HG03460 (cell line): ENCODE measurements around the gene TRIM2.

Experiments
- ATAC-seq: cut with Tn5 transposase; IDR thresholded peaks from one replicate; pipeline ENCODE4 v1.9.1; 2021; ENCODE audit not compliant: unreplicated experiment

TRIM2 gene

GRCh38 chr4:153221783-153222706 is 17.8 kb downstream of the TRIM2 start:
- peak; percentile 34 for ATAC-seq

DNA sequence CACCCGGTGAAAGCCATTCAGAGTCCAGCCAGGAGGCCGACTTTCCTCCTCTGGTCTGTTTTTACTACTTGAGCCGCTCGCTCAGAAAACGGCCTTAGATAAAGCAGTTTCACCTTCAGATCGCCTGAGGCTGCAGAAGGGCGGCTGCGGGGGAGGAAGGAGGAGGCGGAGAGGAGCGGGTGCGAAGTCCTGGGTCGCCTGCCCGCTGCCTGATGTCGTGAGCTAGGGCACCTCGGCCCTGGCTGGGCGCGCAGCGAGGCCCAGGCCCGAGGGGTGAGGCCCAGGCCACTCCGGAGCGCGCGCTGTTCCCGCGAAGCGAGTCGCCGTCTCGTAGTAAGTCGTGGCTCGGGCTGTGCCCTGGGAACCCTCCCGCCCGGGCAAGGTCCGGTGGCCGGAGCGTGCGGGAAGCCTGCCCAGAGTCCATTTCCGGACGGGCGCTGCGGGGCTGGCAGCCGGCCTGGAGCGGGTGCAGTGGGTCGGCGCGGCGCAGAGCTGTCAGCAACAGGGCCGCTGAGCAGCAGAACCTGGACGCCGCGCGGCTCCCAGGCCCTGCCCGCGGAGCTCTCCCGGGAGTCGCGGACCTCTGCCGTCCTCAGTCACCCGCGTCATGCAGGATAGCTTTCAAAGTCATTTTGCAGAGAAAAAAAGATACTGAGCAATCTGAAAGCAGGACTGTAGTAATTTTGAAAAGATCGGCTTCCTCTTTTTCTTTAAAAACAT is 18.6 kb downstream of the TRIM2 start:
- peak; percentile 53 for ATAC-seq

GRCh38 chr4:153223427-153223801 is 19.2 kb downstream of the TRIM2 start:
- no peak for ATAC-seq

GRCh38 chr4:153223930-153224329 is 19.7 kb downstream of the TRIM2 start:
- ATAC-seq = no peak

- no peak for ATAC-seq
Measured at GRCh38 chr4:153224474-153224873, 20.2 kb downstream of the TRIM2 start.

- ATAC-seq = no peak
Measured at GRCh38 chr4:153227469-153228075, 23.3 kb downstream of the TRIM2 start.

DNA sequence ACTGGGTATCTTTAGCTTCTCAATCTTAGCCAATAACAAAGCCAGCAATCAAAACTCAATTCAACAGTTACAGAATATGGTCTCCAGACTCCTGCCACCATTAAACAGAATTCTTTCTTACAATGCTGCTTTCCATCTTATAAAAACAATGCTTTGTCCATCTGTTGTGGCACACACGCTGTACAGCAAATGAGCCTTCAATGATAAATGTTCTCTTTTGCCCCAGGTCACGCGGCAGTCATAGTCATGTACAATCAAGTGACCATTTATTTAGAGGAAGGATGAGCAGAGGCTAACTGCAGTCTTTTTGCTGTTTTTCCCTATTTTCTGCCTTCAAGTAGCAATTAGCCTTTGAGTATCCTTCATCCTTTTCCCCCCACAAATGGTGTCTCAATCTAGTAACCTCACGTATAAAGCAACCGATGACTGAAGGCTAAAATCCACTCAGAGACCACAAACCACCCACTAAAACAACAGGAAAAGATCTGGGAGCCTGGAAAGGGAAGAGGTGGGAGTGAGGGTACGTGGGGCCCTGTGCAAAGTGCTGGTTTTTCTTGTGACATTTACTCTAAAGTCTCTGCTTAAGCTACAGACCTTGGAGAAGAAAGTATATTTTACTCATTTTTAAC is 24.4 kb downstream of the TRIM2 start:
- ATAC-seq = no peak

DNA sequence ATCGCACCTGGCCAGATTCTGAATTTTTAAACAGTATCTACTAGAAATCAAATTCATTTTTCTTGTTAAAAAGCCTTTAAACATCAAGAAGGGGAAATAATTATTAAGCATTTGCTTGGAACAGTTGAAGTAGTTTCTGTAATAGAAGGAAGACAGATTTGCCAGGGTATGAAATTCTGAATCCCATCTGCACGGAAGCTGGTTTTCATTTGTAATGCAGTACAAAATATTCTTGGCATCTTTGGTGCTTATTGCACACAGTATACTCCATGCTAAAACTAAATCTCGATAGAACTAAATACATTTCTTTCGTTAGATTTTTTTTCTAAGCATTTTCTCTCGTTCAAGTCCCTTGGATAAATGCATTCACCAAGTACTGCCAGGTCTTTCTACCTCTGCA is 25.3 kb downstream of the TRIM2 start:
- no peak for ATAC-seq

DNA sequence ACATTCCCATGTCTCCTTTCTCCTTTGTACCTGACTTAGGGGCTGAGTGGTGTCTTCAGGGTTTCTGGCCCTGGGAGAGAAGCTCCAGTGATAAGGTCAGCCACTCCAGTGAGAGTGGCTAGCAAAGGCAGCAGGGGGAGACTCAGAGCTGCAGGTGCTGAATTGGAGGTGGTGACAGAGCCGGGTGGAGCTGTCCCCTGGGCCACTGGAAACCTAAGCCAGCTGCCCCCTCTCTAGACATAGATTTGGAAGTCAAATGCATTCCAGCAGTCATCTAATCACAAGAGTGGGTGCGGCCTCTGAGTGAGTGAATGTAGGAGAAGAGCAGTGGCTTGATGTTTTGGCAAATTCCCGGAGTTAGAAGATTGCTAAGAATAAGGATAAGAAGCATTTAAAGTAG is 28.5 kb downstream of the TRIM2 start:
- ATAC-seq = peak; percentile 59

- no peak for ATAC-seq
Measured at GRCh38 chr4:153233761-153234371, 29.6 kb downstream of the TRIM2 start.

GRCh38 chr4:153234885-153235284 is 30.6 kb downstream of the TRIM2 start:
- ATAC-seq = no peak

DNA sequence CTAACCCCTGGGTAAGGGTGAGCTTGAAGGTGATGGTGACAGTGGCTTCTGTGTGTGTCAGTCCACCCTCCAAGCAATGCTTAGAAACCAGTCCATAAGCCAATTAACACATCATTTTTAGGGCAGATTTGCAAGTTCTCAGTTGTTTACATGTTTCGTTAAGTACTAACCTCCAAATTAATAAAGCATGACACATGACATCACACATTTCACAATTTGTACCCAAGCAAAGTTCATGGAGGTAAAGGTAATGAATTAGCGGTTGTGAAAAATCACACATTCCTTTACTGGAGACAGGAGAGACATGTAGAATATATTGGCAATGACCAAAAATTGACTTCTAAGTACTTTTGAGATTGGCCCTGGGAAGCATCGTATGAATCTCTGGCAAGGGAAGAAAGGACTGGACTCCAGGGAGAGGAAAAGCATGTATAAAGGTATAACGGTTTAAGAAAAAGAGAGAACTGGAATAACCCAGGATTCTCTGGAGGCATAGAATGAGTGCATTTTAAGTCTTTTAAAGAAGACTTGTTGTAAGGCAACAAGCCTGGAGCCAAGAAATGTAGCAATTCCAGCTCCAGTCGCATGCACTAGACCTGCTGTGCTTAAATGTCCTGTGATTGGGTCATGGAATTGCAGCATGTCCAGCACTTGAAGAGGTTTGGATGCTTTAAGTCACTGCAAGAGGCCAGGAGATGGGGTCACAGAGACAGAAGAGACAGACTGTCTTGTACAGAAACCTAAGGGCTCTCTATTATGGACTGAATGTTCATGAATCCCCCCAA is 34.1 kb downstream of the TRIM2 start:
- ATAC-seq = no peak

GRCh38 chr4:153239409-153239808 is 35.2 kb downstream of the TRIM2 start:
- no peak for ATAC-seq

DNA sequence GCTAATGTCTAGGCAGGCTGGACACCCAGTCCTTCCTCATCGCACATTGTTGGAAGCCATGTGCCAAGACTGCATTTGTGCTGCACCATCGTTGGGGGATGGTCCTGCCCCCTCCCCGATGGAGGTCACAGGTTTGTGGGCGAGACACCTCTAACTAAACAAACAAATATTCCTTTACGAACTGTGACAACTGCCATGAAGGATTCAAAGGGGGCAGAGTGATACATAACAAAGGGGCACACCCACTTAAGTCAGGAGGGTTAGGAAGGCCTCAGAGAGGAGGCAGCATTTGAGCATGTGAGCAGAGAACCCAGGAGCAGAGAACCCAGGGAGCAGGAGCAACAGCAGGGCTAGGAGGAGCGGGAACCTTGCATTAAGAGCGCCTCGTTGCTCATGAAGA is 37.1 kb downstream of the TRIM2 start:
- ATAC-seq = no peak

- ATAC-seq = peak; percentile 63
Measured at GRCh38 chr4:153241970-153242838, 38.0 kb downstream of the TRIM2 start.

DNA sequence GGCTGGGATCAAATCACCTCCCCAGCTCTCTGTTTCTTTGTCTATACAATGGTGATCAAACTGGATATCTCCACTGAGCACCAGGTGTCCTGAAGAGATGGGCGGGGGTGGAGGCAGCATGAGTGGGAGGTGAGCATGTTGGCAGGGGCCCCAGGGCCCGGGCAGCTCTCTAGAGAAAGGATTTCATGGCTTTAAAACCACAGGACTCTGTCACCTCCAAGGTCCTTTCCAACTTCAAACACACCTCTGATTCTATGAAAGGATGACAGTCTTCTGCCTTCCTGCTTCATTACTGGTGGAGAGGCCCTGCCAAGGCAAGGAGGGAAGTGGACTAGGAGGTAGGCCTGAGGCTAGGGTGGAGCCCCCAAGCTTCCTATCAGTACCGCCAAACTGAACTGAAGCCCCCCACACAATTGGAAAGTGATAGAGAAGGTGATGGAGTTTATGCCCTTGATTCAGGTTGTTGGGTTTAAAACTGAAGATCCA is 38.6 kb downstream of the TRIM2 start:
- peak; percentile 14 for ATAC-seq

DNA sequence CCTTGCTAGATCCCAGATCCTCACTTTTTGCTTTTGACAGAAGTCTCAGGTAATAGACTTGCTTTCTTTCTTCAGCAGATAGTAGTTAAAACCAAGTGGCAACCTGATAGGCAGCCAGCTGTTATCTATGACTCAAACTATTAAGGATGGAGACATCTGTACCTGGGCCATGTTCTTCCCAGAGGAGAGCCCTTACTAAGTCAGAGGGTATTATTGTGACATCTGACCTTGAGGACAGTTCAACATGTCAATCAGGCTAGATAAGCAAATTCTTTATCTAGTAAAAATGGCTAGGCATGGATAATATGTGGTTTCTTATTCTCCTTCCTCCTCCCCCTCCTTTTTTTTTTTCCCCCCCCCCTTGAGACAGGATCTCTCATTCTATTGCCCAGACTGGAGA is 39.2 kb downstream of the TRIM2 start:
- no peak for ATAC-seq

GRCh38 chr4:153244969-153245368 is 40.7 kb downstream of the TRIM2 start:
- ATAC-seq = no peak

GRCh38 chr4:153245775-153246174 is 41.5 kb downstream of the TRIM2 start:
- ATAC-seq = no peak
